ENCODE results near the gene RFC4. TPM values are rescaled to one million over a fixed set of nuclear protein-coding genes. Genes with fewer than 3 reads are reported as not detected.
"Not testable (repeated sequence)": the region's sequence is repeated elsewhere in the genome, so short reads cannot be mapped to it uniquely, and the experiment has no call there.

The RFC4 gene
- total RNA-seq, 2 donors from 2014 or later = 121 to 145 TPM

- peak; percentile 85 to 88 for ATAC-seq
- peaks cover 5 to 15% of the 10 kb centered on the region in 2 donors for H3K36me3 Mint-ChIP-seq
- H3K9me3 Mint-ChIP-seq = no peaks in the 10 kb centered on the region
- H3K27ac Mint-ChIP-seq = peak overlapping the region in 1 of 2 donors; percentile 68
- DNase-seq (ENCODE audit: low spot score in 2 of 2) = peak; percentile 89 to 90
Observed at GRCh38 chr3:186826976-186827857, 20.9 kb upstream of the RFC4 start.

- peak in 1 of 2 donors; percentile 30 for ATAC-seq
- Mint-ChIP-seq H3K9me3 (no peaks in the 10 kb centered on the region), H3K36me3 (peaks cover 5 to 15% of the 10 kb centered on the region in 2 donors), H3K27ac (peak overlapping the region in 1 of 2 donors; percentile 68)
- peak in 1 of 2 donors; percentile 12 for DNase-seq (ENCODE audit: low spot score in 2 of 2)
Observed at GRCh38 chr3:186826410-186826975, 20.2 kb upstream of the RFC4 start.

- H3K9me3 Mint-ChIP-seq = no peaks in the 10 kb centered on the region
- peaks cover 5 to 15% of the 10 kb centered on the region in 2 donors for H3K36me3 Mint-ChIP-seq
- DNase-seq (ENCODE audit: low spot score in 2 of 2) (no peak), ATAC-seq (peak; percentile 9 to 31)
- H3K27ac Mint-ChIP-seq = peak overlapping the region in 1 of 2 donors; percentile 68
Observed at GRCh38 chr3:186825872-186826409, 19.7 kb upstream of the RFC4 start.

GRCh38 chr3:186825294-186825821, 19.1 kb upstream of the RFC4 start:
- peak; percentile 44 to 73 for DNase-seq (ENCODE audit: low spot score in 2 of 2)
- H3K27ac Mint-ChIP-seq = peak overlapping the region in 1 of 2 donors; percentile 68
- no peaks in the 10 kb centered on the region for H3K9me3 Mint-ChIP-seq
- H3K36me3 Mint-ChIP-seq = peaks cover 5 to 15% of the 10 kb centered on the region in 2 donors
- peak; percentile 64 to 78 for ATAC-seq

DNA sequence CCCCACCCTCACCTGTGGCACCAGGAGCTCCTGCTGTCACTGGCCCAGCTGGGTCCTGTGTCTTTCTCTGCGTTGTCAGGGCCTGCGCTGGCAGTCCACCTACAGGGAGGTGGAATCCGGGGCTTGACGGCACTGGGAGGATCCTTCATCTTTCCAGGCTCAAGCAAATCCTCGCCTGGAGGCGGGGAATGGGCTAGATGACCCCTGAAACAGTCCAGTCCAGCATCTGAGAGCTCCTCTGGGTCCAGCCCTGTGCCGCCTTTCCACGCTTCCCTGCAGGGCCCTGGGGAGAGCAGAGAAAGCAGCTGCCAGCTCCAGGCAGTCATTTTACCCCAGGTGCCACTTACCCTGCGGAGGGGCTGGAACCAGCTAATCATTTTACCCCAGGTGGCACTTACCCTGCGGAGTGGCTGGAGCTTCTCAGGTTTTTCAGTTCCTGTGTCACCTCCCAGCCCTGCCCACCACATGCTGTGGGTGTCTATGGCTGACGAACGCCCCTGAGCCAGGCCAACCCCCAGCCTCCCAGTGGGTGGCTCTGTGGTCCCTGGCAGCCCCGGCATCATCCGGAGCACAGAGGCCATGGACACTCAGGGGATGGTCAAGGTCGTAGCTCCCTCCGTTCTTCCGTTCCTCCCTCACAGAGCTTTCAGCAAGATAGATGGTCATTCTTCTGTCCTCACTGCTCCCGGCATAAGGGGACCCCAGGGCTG, 18.3 kb upstream of the RFC4 start:
- H3K9me3 Mint-ChIP-seq = no peaks in the 10 kb centered on the region
- peak overlapping the region in 1 of 2 donors; percentile 68 for H3K27ac Mint-ChIP-seq
- ATAC-seq (no peak), DNase-seq (ENCODE audit: low spot score in 2 of 2) (no peak)
- H3K36me3 Mint-ChIP-seq = peaks cover 5 to 15% of the 10 kb centered on the region in 2 donors

DNA sequence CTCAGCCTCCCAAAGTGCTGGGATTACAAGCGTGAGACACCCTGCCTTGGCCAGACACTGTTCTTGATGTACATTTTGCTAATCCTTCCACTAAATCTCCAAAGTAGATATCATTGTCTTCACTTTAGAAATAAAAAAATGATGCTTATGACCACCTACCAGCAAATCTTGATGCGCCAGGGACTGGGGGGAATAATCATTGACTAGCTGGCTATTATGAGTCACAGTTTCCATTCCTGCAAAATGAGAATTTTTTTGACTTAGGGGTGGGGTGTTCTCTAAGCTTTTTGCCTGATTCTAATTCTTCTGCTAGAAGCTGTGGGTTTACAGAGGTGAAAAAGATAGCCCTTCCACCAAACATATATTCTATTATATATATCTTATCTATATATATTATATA, 17.1 kb upstream of the RFC4 start:
- DNase-seq (ENCODE audit: low spot score in 2 of 2) = no peak
- Mint-ChIP-seq H3K9me3 (no peaks in the 10 kb centered on the region), H3K27ac (no peak overlapping the region), H3K36me3 (peaks cover 5 to 15% of the 10 kb centered on the region in 2 donors)
- no peak for ATAC-seq

DNA sequence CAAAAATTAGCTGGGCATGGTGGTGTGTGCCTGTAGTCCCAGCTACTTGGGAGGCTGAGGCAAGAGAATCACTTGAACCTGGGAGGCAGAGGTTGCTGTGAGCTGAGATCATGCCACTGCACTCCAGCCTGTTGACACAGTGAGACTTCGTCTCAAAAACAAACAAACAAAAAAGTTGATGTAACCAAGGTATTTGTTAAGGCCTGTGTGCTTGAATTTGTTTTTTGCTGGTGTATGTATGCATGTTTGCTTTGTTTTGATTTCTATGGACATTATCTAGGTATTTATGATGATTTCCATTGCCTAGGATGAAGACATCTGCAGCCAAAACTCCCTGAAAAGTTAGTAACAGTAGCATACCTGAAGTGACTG, 16.1 kb upstream of the RFC4 start:
- H3K36me3 Mint-ChIP-seq = peaks cover 5 to 15% of the 10 kb centered on the region in 2 donors
- not testable (repeated sequence) for H3K9me3 Mint-ChIP-seq; H3K27ac Mint-ChIP-seq; DNase-seq (ENCODE audit: low spot score in 2 of 2); ATAC-seq

- H3K36me3 Mint-ChIP-seq = peaks cover 4 to 15% of the 10 kb centered on the region in 2 donors
- no peak overlapping the region for H3K27ac Mint-ChIP-seq
- no peaks in the 10 kb centered on the region for H3K9me3 Mint-ChIP-seq
- ATAC-seq = no peak
- DNase-seq (ENCODE audit: low spot score in 2 of 2) = peak in 1 of 2 donors; percentile 32
Observed at GRCh38 chr3:186821429-186822387, 15.4 kb upstream of the RFC4 start.

GRCh38 chr3:186818956-186819355, 12.7 kb upstream of the RFC4 start:
- H3K36me3 Mint-ChIP-seq = no peaks in the 10 kb centered on the region
- no peak for ATAC-seq
- no peak overlapping the region for H3K27ac Mint-ChIP-seq

GRCh38 chr3:186818516-186818915, 12.2 kb upstream of the RFC4 start:
- ATAC-seq (no peak), DNase-seq (ENCODE audit: low spot score in 2 of 2) (no peak)
- H3K36me3 Mint-ChIP-seq = no peaks in the 10 kb centered on the region
- no peaks in the 10 kb centered on the region for H3K9me3 Mint-ChIP-seq
- no peak overlapping the region for H3K27ac Mint-ChIP-seq

More at GRCh38 chr3:186818956-186819355, 12.7 kb upstream of the RFC4 start:
- no peak for DNase-seq (ENCODE audit: low spot score in 2 of 2)
- H3K9me3 Mint-ChIP-seq = no peaks in the 10 kb centered on the region

- ATAC-seq = no peak
- DNase-seq (ENCODE audit: low spot score in 2 of 2) = no peak
- H3K9me3 Mint-ChIP-seq = no peaks in the 10 kb centered on the region
- H3K27ac Mint-ChIP-seq = peak overlapping the region in 1 of 2 donors; percentile 46
- H3K36me3 Mint-ChIP-seq = no peaks in the 10 kb centered on the region
Observed at GRCh38 chr3:186815435-186815834, 9.2 kb upstream of the RFC4 start.

GRCh38 chr3:186814100-186814499, 7.8 kb upstream of the RFC4 start:
- H3K9me3 Mint-ChIP-seq = no peaks in the 10 kb centered on the region
- DNase-seq (ENCODE audit: low spot score in 2 of 2) (no peak), ATAC-seq (no peak)
- no peak overlapping the region for H3K27ac Mint-ChIP-seq
- no peaks in the 10 kb centered on the region for H3K36me3 Mint-ChIP-seq

GRCh38 chr3:186811313-186811712, 5.0 kb upstream of the RFC4 start:
- DNase-seq (ENCODE audit: low spot score in 2 of 2); H3K27ac Mint-ChIP-seq; ATAC-seq; H3K9me3 Mint-ChIP-seq: not testable (repeated sequence)
- H3K36me3 Mint-ChIP-seq = peaks cover 0 to 10% of the 10 kb centered on the region in 2 donors

- DNase-seq (ENCODE audit: low spot score in 2 of 2) (no peak), ATAC-seq (no peak)
- H3K9me3 Mint-ChIP-seq = no peaks in the 10 kb centered on the region
- peaks cover 1 to 19% of the 10 kb centered on the region in 2 donors for H3K36me3 Mint-ChIP-seq
- H3K27ac Mint-ChIP-seq = no peak overlapping the region
Observed at GRCh38 chr3:186810336-186810996, 4.2 kb upstream of the RFC4 start.

- peak overlapping the region; percentile 91 for H3K27ac Mint-ChIP-seq
- ATAC-seq = peak in 1 of 2 donors; percentile 6
- peaks cover 13 to 29% of the 10 kb centered on the region in 2 donors for H3K36me3 Mint-ChIP-seq
- no peak for DNase-seq (ENCODE audit: low spot score in 2 of 2)
- no peaks in the 10 kb centered on the region for H3K9me3 Mint-ChIP-seq
Observed at GRCh38 chr3:186807231-186807630, 949 bp upstream of the RFC4 start.
